GM19193 (cell line): ENCODE measurements around the gene MRPL19.

ENCODE experiments used
- POLR2A ChIP-seq: IDR thresholded peaks from 4 replicates; pipeline ENCODE4 v1.6.1; 2011; ENCODE audit not compliant: insufficient read depth, insufficient read length; ENCODE audit errors: extremely low read depth

Gene MRPL19

GRCh38 chr2:75610671-75611070 lies 35.9 kb upstream of the MRPL19 start:
- no peak for TF ChIP-seq POLR2A

GRCh38 chr2:75612108-75612861 lies 34.3 kb upstream of the MRPL19 start:
- no peak for TF ChIP-seq POLR2A

GRCh38 chr2:75612862-75613243 lies 33.7 kb upstream of the MRPL19 start:
- no peak for TF ChIP-seq POLR2A

GRCh38 chr2:75614162-75614651 lies 32.4 kb upstream of the MRPL19 start:
- no peak for TF ChIP-seq POLR2A

- no peak for TF ChIP-seq POLR2A
Observed at GRCh38 chr2:75616406-75616805, 30.2 kb upstream of the MRPL19 start.

GRCh38 chr2:75616933-75617332 lies 29.6 kb upstream of the MRPL19 start:
- TF ChIP-seq POLR2A = no peak

GRCh38 chr2:75619956-75620740 lies 26.4 kb upstream of the MRPL19 start:
- no peak for TF ChIP-seq POLR2A

- TF ChIP-seq POLR2A = no peak
Observed at GRCh38 chr2:75621228-75621627, 25.4 kb upstream of the MRPL19 start.

- TF ChIP-seq POLR2A = no peak
Observed at GRCh38 chr2:75622500-75622899, 24.1 kb upstream of the MRPL19 start.

GRCh38 chr2:75622929-75623328 lies 23.7 kb upstream of the MRPL19 start:
- TF ChIP-seq POLR2A = no peak

- no peak for TF ChIP-seq POLR2A
Observed at GRCh38 chr2:75627902-75628504, 18.6 kb upstream of the MRPL19 start.

GRCh38 chr2:75632091-75632701 lies 14.4 kb upstream of the MRPL19 start:
- no peak for TF ChIP-seq POLR2A

- no peak for TF ChIP-seq POLR2A
Observed at GRCh38 chr2:75632813-75633212, 13.8 kb upstream of the MRPL19 start.

- no peak for TF ChIP-seq POLR2A
Observed at GRCh38 chr2:75633620-75634019, 13.0 kb upstream of the MRPL19 start.

GRCh38 chr2:75634945-75635344 lies 11.6 kb upstream of the MRPL19 start:
- TF ChIP-seq POLR2A = no peak
